Measurements from ENCODE around the gene SNX12.
A peak's percentile ranks its signal among the peaks of the same experiment; 100 is the strongest.

SNX12 gene

DNA sequence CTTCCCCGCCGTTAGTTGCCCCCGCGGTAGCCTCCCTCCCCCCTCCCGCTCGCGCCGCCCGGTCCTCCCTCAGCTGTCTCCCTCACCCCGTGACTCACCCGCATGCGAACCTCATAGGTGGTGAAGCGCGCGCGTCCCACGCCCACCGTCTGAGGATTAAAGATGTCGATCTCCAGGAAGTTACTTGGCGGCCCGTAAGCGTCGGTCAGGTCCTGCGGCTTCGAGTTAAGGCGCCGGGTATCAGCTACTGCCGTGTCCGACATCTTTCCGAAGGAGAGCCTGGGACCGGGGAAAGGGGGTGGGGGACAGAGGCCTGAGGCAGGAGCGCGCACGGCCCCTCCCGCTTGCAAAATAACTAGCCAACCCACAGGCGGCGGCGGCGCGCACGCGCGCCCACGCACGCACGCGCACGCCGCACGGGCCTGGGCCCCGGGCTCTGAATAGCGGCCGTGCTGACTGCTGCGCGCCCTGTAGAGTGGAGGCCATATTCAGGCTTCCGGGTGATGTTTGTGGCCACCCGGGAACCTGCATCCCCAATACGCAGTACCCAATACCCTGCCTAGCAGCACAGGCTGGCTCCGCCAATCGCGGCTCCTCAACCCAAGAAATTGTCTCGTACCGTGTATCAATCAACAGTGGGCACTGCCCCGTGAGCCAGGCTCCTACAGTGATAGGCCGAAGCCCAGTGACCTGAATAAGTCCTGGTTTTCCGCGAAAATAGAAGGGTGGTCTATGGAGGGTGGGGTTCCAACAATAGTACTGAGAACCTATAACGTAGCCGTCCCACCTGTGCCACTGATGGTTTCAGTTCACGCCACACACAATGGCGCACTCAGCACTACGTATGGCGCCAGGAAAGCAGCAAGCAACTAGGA is at the start of gene SNX12:
SNX12 (minus strand) TSS at position 291 of the 875 bp plus-strand sequence; CDS start at position 263, 28 bp downstream.
- DNase-seq (ENCODE audit: low read depth): peak; percentile 75

DNA sequence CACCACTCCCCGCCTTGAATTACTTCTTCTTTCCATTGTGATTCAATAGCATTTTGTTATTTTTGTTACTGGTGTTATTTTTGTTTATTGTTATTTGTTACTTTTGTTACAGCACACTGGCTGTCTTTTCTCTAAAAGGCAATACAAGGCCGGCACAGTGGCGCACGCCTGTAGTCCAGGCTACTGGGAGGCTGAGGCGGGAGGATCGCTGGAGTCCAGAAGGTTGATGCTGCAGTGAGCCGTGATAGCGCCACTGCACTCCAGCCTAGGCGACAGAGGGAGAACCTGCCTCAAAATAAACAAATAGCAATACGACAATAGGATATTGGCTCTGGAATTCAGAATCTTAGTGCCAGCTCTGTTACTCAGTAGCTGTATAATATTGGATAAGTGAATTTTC is 49.2 kb upstream of the SNX12 start:
- no peak for DNase-seq (ENCODE audit: low read depth)

DNA sequence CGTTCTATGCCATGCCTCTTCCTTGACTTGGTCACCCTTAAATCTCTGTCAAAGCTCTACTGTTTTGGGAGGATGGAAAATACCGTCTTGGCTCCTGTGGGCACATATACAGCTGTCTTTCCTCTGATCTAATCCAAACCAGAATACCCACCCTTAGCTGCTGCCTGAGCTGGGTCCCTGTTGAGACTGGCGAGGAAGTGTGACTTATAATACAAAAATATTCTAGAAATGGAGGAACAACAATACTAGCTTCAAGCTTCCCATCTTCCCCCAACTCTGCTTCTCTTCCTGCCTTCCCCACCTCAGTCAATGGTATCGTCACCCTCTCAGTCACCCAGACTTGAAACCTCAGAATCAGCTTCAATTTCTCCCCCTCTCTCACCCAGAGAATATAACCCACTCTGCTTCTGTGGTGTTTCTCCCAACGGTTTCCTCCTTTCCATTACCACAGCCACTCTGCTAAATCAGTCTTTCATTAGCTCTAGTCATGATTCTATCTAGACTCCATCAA is 43.8 kb upstream of the SNX12 start:
- no peak for DNase-seq (ENCODE audit: low read depth)

DNA sequence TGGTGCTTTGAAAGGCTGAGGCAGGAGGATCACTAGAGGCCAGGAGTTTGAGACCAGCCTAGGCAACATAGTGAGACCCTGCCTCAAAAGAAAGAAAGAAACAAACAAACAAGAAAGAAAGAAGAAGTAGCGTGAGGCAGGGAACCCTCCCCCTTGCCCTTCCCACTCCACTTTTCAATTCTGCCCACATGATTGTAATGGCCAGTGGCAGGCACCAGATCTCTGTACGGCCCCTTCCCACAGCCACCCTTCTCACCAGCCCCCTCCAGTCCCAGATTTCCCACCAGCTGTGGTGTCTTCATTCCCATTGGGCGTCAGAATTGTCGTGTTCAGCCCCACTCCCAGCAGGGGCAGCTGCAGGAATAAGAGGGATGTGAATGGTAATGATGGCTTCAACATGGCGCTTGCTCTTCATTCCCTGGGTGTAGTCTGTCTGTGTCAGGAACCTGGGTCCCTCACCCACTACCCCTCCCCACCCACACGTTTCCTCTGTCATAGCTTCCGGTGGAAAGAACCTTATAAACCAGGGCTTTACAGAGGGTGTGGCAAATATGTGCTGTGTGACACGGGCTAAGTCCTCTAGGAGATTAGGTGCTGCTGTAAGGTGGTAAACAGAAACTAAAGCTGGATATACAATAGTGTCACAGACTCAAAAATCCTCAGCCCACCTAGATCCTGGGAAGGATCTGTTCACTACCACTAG is 43.2 kb upstream of the SNX12 start, which contains the start of gene IL2RG:
IL2RG (minus strand) TSS at position 437 of the 703 bp plus-strand sequence; CDS start at position 399, 38 bp downstream.
- peak; percentile 65 for DNase-seq (ENCODE audit: low read depth)

DNA sequence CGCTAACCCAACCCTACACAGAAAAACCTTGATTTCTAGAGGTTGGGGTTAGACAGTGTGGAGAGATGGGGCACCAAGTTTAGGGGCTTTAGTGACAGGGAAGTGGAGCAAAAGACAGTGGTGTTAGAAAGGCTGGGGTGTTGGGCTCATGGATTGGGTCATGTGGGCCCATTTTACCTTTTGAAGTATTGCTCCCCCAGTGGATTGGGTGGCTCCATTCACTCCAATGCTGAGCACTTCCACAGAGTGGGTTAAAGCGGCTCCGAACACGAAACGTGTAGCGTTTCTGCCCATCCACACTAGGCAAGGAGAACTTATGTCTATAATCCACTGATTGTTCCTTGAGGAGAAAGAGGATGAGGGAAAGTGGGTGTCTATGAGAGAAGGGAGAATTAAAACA is 40.9 kb upstream of the SNX12 start:
- no peak for DNase-seq (ENCODE audit: low read depth)

DNA sequence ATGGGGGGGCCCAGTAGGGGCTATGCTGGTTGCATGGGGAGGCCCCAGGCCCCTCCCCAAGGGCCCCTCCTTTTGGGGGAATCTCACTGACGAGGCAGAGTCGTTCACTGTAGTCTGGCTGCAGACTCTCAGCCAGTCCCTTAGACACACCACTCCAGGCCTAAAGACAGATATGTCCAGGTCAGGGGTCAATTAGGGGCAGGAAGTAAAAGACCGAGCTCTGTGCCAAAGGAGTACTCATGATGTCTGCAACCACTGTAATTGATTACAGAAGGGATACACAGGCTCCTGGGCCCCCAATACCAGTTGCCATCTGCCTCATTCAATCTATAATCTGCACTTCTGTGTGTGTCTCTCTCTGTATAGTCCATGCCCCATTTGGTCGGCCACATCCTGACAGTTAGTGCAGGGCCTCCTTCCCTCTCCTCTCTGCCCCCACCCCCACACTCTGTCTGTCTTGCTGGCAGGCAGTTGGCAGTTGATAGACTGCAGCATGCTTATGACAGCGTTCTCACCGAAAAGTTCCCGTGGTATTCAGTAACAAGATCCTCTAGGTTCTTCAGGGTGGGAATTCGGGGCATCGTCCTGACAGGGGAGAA is 39.7 kb upstream of the SNX12 start:
- no peak for DNase-seq (ENCODE audit: low read depth)

DNA sequence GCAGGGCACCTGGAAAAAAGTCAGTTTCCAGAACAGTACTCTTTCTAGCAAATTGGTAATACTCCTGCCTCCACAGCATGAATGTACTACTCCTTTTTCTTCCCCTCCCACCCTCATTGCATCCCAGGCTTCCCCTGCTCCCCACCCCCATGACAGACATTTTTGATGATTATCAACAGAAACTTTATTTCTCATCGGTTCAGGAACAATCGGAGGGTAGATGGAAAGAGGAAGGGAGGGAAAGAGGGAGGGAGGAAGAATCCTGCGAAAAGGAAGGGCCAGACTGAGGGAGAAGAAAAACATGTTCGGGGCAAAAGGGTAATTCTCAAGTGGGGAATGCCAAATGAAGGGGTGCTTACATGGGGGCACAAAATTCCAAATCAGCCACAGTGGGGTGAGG is 39.1 kb upstream of the SNX12 start:
- no peak for DNase-seq (ENCODE audit: low read depth)

DNA sequence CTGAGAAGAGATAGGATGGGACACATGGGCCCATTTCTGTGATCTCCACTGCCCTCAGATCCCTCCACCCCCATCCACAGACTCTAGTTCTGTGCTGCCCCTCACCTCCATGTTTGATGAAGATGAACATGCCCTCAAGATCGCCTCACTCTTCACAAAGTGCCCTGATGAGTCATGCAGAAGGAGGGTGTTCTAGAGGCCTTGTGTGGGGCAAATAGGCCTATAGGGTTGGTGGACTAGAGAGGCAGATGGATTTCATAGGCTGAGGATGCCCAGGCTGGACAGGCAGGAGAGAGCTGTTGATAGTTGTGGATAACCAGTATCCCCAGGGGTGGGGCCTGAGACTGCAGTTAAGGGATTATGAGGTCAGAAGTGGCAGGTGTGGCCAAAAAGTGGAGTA is 38.3 kb upstream of the SNX12 start, which contains the start of gene CXorf65:
CXorf65 (minus strand) TSS at position 314 of the 400 bp plus-strand sequence; CDS start at position 130, 184 bp downstream.
- no peak for DNase-seq (ENCODE audit: low read depth)

DNA sequence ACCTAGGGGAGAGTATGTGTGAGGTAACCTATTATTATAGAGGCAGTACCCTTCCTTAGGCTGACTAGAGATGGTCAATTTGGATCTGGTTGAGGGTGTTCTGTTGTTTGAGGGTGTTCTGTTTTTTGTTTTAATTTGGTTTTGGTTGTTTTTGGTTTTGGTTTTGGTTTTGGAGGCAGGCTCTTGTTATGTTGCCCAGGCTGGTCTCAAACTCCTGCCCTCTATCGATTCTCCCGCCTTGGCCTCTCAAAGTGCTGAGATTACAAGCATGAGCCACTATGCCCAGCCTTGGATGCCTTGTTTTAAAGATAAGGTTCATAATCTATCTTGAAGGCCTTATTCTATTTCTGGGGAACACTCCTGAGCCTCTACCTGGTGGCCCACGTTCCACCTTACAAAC is 37.5 kb upstream of the SNX12 start:
- DNase-seq (ENCODE audit: low read depth): no peak

DNA sequence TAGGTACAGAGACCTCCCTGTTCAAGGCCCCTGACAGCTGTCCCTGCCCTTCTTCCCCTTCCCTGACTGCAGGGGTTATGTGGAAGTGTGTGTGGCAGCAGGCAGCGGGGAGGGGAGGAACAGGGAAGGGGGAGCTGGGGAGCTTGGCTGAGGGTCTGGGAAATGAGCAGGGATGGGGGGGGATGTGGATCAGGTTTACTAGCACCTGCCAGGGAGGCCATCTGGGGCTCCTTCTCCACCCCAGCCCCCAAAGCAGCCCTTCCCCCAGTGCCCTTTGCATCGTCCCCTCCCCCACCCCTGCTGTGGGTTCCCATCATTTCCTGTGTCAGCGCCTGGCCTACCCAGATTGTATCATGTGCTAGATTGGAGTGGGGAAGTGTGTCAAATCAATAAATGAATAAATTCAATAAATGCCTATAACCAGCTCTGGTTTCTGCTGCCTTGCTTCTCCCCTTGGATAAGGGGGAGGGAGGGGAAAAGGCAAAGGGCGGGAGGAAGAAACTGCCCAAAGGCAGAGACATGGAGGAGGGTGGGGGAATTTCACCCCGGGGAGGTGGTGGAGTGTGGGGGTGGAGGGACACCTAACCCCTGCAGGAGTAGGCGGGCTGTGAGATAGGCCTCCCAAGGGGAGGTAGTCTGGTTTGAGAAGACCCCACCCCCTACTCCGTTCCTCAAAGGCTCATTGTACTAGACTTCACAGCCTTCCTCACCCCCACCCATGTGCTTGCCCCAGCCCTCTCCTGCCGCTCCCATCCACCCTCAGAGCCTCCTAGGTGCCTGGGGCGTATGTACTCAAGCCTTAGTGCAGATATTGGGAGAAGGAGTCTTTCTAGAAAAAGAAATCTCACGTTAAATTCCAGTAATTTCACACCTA is 35.2 kb upstream of the SNX12 start:
- peak; percentile 45 for DNase-seq (ENCODE audit: low read depth)

DNA sequence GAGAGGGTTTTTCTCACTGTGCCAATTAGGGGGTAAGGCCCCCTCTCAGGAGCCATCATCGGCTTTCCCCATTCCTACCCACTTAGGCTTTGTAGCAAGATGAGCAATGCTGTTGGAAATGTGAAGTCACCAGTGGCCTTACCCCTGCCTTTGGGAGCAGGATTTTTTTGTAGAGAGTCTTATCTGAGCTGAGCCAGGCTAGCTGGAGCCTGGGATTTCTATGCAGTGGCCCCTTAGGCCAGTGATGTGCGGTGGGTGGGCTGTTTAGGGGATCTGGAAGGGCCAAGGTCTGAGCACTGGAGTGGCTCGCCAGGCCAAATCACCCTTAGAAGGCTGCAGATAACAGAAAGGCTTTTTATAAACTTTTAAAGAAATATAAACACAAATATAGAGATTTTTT is 34.2 kb upstream of the SNX12 start:
- DNase-seq (ENCODE audit: low read depth): no peak

DNA sequence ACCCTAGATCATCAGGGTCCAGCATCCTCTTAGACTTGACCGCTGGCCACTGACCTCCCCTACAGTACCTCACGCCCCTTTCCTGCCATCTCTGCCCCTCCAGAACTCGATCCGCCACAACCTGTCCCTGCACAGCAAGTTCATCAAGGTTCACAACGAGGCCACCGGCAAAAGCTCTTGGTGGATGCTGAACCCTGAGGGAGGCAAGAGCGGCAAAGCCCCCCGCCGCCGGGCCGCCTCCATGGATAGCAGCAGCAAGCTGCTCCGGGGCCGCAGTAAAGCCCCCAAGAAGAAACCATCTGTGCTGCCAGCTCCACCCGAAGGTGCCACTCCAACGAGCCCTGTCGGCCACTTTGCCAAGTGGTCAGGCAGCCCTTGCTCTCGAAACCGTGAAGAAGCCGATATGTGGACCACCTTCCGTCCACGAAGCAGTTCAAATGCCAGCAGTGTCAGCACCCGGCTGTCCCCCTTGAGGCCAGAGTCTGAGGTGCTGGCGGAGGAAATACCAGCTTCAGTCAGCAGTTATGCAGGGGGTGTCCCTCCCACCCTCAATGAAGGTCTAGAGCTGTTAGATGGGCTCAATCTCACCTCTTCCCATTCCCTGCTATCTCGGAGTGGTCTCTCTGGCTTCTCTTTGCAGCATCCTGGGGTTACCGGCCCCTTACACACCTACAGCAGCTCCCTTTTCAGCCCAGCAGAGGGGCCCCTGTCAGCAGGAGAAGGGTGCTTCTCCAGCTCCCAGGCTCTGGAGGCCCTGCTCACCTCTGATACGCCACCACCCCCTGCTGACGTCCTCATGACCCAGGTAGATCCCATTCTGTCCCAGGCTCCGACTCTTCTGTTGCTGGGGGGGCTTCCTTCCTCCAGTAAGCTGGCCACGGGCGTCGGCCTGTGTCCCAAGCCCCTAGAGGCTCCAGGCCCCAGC is 32.7 kb upstream of the SNX12 start:
- DNase-seq (ENCODE audit: low read depth): no peak

DNA sequence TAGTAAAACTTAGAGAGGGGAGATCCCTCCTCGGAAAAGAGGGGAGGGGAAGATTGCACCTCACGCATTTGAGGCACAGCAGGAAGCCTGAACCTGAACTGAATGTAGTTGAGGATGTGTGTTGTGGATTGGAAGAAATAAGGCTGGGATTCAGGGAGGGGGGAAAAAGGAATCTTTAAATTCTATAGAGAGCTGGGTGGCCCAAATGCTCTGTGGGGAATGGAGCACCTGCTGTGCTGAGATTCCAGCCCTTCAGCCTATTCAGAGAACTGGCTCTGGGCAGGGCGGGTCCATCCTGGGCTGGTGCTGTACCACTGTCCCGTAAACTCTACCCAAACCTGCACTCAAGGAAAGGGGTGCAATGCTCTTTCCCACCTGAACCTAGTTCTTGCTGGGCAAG is 31.6 kb upstream of the SNX12 start:
- no peak for DNase-seq (ENCODE audit: low read depth)

DNA sequence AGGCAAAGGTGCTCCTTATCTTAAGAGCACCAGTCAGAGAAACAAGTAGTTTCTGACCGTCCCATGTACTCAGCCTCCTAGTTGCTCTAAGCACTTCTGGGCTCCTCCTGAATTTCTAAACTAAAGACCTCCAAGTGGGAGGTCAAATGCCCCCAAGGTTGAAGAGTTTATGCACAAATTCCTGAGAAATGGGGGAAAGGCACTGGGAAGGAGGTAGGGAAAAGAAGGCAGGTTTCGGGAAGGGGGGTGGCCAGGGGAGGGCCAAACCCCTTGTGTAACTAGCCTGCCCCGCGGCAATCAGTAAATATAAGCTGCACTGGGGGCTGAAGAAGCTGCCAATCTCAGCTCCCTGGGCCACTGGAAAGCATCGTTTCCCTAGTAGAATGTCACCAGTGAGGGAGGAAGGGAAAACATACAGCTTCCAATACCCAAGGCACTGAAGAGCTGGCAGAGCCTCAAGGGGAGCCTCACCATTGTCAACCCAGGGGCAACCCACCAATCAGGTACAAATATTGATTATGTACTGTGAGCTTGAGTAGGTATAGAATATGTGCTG is 30.9 kb upstream of the SNX12 start:
- no peak for DNase-seq (ENCODE audit: low read depth)

DNA sequence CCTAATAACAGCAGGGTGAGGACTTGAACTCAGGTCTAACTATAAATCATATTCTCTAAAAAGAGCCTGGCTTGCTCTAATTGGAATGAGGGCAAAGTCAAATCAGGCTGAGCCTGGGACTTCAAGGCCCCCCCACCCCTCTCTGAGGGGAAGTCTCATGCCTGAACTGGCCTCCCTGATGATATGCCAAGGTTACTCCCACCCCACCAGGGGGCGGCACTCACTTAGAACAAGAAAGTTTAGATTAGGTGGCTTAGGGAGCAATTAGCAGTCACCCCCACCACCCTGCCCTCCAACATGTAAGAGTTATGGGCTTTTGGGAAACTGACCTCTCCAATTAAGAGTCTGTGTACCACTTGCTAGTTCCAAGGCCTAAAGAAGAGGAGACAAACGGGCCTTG is 30.2 kb upstream of the SNX12 start:
- peak; percentile 49 for DNase-seq (ENCODE audit: low read depth)

DNA sequence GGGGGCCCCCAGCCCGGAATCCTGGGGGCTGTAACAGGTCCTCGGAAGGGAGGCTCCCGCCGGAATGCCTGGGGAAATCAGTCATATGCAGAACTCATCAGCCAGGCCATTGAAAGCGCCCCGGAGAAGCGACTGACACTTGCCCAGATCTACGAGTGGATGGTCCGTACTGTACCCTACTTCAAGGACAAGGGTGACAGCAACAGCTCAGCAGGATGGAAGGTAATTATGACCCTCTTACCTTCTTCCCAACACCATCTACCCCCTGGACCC is 28.6 kb upstream of the SNX12 start:
- DNase-seq (ENCODE audit: low read depth): no peak

DNA sequence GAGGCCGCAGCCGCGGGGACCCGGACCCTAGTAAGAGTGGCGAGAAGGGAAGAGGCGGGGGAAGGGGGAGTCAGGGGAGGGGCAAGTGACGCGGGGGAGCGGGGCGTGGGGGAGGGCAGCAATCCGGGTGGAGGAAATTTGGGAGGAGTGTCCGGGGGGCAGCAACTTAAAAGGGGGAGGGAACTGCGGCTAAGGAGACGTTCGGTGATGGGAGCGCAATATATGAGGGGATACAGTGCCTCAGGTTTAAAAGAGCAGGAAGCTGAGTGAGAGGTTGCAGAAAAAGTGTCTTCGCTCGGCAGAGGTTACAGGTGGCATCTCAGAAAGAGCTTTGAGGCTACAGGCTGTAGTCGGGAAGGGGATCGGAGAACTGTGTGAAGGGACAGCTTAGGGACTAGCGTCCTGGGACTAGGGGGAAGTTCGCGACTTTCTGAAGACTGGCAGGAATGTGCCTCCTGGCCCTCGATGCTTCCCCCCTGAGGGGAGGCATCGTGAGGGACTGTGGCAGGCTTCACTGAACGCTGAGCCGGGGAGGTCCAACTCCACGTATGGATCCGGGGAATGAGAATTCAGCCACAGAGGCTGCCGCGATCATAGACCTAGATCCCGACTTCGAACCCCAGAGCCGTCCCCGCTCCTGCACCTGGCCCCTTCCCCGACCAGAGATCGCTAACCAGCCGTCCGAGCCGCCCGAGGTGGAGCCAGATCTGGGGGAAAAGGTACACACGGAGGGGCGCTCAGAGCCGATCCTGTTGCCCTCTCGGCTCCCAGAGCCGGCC is 28.0 kb upstream of the SNX12 start:
- DNase-seq (ENCODE audit: low read depth): no peak

DNA sequence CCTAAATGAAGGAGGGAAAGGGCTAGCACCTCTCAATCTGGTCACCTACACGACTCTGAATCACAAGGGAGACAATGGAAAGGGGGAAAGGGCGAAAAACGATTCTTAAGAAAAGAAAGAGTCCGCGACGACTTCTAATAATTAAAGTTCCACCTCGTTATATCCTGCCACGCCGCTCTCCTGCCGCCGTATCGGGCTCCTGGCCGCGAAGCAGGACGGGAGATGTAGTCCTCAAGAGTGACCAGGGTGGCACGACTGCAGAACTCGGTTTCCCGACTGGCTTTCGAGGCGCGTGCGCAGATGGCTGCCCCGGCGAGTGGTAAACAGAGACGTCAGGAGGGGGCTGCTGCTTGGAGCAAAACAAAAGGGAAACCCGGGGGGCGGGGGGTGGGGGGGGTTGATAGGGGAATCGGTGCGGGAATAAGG is 27.4 kb upstream of the SNX12 start, which contains the start of gene FOXO4:
FOXO4 (plus strand) TSS at position 297 of the 426 bp plus-strand sequence. CDS start 678 bp downstream, outside the sequence.
- DNase-seq (ENCODE audit: low read depth): peak; percentile 79

DNA sequence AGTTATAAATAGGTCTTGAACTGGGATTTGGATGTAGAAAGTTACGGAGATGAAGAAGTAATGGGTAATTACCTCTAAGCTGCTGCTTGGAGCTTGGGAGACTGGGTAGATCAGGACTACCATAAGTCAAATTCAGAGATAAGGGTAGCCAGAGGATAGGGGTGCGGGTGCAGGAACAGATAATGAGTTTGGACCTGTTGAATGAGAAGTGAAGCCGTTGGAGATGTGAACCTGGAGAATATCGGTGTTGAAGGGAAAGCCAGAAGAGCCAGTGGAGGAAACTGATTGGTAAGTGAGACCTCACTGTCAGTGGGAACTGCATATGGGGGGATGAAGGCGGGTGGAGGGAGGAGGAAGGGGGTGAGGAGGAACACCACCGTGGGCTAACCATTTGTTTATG is 26.9 kb upstream of the SNX12 start:
- no peak for DNase-seq (ENCODE audit: low read depth)

All from stimulated activated CD8-positive, alpha-beta memory T cell treated with anti-CD3 and anti-CD28 coated beads, Interleukin-12 subunit alpha, Interleukin-12 subunit beta, amount 100 ng/mL, for 4 hours (primary cell).